Renal cortex interstitium (tissue), 15 donors: ENCODE data around the gene SMIM21. TPM values are rescaled to one million over a fixed set of nuclear protein-coding genes. Genes with fewer than 3 reads are reported as not detected.

Experiments used
- DNase-seq, 11 donors: peaks; one replicate each; pipeline ENCODE4 v3.0.0-alpha.2; 2013; ENCODE audit warnings: low read depth in 9 of 11, low spot score in 4 of 11; ENCODE audit errors: extremely low read depth in 1 of 11
- long read RNA-seq, 16 experiments: transcript quantifications; one replicate each; lab custom pipeline, GENCODE V29; 2026
- polyA plus RNA-seq, 3 donors: library from polyadenylated mRNA; unstranded; fragments of 120-200 nt; gene quantifications; one replicate each; pipeline ENCODE4 v1.2.1, GENCODE V29; 2013; ENCODE audit not compliant: insufficient read length in 3 of 3

The SMIM21 gene
- polyA plus RNA-seq: under 1 TPM in 2 of 3 donors, not detected in 1; 0.09 to 0.26 TPM
- long read RNA-seq, donor 1: 0 reads
- long read RNA-seq, donor 2: 0 reads
- long read RNA-seq, donor 3: 0 reads
- long read RNA-seq, donor 4: 0 reads
- long read RNA-seq, donor 5: 0 reads
- long read RNA-seq, donor 6: 0 reads
- long read RNA-seq, donor 7: 0 reads
- long read RNA-seq, donor 8: 0 reads
- long read RNA-seq, donor 9: 0 reads
- long read RNA-seq, donor 10: 0 reads
- long read RNA-seq, donor 11: 0 reads
- long read RNA-seq, donor 12: 0 reads
- long read RNA-seq, donor 13: 0 reads
- long read RNA-seq, donor 14: 0 reads
- long read RNA-seq, donor 15: 0 reads
- long read RNA-seq, donor 16: 0 reads

DNA sequence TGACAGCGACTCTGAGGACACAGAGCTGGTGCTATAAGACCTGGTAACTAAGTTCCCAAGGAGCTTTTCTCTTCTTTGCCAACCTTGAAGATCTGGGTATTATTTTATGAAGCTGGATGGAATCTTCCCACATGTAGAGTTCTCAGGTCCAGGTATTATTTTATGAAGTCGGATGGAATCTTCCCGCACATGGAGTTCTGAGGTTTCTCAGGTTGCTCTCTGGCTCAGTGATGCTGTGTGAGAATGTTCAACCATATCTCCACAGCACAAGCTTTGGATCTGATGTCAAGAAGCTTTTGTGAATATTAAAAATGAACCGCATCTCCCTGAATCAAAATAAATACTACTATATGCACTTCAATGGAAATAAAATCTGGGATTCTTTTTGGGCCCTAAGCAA is at the start of gene SMIM21:
Gene SMIM21 (minus strand): TSS at position 101 of the 400 bp plus-strand sequence. CDS start 140 bp downstream, outside the sequence.
- DNase-seq: no peak

DNA sequence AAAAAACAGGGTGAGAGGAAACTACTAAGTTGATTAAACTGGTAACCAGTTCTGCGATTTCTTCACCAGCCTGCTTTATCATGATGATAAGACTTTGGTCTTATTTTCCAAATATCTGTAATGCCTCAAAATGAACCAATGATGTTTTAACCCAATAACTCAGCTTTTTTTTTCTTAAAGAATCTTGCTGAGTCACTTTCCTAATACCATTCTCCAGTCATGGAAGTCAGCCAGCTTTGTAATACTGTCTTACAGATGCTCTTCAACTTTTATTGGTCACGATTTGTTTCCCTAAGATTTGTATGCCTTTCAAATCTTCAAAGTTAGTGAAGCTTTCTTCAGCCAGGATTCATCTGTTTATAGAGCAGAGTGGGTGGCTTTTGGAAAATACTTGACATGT is 47.7 kb upstream of the SMIM21 start:
- DNase-seq: no peak

DNA sequence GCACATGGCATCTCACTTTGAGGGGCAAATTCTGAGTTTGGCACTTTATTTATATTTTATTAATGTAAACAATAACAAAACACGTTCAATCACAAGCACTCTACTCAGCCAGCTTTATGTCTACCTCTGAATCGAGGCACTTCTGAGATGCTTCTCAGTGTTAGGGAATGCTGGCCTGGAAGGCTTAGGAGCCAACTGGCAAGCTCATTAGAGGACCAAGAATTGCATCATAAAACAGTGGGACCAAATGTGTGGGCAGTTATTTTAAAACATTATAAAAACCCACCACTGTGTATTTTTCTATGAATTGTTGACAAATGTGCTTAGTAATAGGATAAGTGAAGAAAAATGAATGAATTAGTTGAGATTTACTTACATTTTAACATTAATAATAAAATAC is 46.8 kb upstream of the SMIM21 start:
- DNase-seq: no peak

DNA sequence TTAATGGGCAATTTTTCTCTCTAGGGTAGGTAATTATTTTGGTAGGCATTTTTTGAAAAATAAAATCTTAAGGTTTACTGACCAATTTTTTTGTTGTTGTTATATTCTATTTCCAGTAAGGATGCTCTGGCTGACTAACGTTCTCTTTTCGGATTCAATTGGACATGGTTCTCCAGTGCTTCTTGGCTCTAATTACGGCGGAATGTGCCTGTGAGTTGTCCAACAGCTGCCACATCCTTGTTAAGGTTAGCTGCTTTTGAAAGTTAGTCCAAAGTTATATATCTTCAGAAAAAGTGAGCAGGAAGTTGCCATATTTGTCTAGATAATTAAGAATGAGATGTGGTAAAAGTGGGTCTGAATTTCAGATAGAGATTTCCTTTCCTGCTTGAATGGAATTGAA is 45.8 kb upstream of the SMIM21 start:
- DNase-seq: no peak

DNA sequence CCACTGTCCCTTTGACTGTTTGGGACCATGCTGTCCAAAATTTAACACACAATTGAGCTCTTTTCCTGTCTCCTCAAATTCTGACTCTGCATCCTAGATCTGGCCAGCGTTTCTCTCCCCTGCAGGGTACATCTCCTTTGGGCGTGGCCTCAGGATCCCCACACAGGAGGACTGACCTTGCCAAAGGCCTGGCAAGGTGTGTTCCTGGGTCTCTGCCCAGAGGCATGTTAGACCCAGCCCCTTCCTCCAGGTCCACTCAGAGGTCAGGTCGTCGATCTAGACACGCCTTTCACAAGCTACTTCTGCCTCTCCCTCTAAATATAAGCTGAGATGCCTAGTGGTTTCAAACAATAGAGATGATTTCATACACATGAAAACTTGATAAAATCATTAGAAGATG is 45.4 kb upstream of the SMIM21 start:
- DNase-seq: no peak

DNA sequence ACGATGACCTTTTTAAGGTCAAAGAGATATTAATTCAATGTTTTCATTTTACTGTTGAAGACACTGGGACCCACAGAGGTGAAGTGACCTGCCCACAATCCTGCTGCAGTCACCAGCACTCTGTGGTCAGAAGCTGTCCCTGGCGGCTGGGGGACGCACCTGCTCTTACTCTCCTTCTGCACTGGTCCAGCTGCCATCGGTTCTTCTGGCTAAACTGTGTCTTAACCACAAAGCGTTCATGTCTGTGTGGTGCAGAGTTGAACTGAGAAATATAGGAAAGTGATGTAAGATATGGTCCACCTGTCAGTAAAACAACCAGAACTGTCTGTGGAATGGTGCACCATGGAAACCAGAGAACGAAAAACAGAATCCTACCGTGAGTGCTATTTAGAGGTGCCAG is 44.9 kb upstream of the SMIM21 start:
- no peak for DNase-seq

DNA sequence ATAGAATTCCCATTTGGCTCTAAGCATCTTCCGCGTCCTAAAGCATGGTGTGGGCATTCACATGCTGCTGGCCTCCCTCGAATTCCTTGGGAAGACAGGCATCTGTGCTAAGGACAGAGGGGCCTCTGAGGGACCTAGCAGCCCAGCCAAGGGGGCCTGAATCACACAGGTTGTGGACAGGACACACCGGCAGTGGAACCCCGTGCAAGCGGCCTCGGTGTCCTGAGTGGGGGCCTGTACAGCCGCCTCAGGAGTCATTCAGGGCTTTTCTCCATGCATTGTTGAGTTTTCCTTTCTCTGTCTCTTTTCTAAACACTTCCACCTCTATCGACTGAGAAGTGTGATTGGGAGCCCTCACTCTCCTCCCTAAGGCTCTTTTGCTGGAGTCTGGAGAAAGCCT is 44.3 kb upstream of the SMIM21 start:
- no peak for DNase-seq

DNA sequence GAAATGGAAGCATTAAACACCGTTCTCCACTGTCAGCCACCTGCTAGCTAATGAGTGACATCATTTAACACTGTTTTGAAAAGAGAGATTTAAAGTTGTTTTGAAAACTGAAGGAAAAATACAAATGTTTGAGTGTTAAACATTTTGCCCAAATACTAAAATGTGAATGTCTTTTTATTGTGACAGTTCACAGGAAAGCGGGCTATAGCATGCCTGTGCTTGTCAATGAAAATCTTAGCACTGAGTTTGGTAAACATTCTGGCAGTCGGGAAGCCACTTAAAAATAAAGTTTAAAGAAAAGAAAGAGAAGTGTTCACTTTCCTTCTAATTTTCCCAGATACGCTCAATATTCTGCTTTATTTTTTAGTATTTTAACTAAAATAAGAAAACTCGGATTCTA is 40.3 kb upstream of the SMIM21 start:
- DNase-seq: no peak

DNA sequence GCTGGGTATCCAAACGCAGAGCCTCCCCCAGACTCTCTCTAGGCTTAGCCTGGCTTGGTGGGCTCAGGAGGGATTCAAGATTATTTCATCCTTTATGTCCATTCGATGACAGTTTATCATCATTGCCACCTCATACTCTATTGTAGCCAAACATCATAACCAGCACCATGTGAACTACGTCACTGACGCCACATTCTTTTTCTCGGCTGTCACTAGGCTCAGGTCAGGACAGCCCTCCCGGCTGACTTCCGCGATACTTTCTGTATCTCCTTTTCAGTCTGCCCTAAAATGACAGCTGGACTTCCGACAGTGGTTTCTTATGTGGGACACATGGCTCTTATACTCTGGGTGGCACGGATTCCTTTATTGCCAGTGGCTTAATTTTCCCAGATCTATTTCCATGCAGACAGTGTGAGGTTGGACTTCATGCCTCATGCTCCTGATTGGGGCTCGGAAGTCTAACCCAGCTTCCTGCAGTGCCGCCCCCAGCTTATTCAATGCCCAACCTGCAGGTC is 39.8 kb upstream of the SMIM21 start:
- no peak for DNase-seq

DNA sequence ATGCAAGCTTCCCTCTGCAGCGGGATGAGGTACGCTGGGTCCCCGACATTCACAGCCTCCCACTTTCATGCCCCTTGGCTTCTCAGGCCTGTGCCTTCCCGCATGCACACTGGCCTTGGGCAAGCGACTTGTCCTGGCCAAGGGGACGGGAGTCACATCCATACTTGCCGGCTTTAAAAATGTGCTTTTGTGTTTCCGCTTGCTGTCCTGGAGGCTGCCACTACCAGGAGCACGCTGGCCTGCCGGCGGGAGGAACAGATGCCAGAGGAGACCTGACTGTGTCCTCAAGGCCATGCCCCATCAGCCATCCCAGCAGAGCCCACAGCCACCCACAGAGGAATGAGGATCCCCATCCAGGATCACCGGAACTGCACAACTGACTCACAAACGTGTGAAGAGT is 36.9 kb upstream of the SMIM21 start:
- no peak for DNase-seq

DNA sequence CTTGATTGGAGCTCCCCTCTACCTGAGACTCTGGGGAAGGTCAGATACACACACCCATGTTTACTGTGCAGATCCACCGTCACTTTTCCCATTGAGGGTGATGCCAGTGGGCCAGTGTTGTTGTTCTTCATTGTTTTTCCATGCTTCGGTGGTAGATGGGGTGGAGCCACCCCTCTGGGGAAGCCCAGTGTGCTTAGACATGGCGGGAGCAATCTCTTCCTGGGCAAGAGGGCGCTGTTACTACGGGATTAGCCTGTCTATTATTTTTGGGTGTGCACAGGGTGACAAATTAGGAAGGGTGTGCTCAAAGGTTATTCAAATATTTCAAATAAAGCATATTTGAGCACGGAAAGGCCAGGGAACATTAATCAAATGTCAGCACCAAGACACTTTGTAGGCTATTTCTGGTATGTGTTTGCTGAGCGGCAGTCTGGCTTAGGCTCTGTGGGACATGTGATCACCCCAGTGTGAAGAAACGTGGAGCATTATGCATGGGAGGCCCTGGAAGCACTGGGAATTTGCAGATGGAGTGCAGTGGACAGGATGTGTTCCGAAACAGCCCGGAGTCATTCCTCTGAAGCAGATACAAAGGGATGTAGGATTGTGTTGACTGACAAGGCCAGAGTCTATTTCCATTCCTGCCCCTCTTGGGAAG is 34.8 kb upstream of the SMIM21 start:
- DNase-seq: no peak

DNA sequence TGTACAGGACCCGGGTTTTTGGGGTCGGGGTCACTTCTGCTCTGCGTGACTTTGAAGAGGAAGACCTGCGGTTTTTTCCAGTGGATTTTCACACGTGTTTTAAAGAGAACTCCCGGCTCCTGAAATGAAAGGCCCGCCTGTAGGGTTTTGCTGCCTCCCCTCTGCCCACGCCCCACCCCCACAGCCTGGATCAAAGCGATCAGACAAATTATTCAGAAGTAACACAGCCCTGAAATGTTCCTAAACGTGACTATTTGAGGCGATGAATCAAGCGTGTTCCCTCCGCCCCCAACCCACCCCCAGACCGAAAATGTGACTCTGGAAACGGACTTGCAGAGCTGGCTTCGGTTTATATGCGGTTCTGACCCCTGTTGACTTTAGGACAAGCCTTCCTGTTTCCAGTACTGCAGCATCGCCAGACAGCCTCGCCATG is 28.7 kb upstream of the SMIM21 start:
- no peak for DNase-seq

DNA sequence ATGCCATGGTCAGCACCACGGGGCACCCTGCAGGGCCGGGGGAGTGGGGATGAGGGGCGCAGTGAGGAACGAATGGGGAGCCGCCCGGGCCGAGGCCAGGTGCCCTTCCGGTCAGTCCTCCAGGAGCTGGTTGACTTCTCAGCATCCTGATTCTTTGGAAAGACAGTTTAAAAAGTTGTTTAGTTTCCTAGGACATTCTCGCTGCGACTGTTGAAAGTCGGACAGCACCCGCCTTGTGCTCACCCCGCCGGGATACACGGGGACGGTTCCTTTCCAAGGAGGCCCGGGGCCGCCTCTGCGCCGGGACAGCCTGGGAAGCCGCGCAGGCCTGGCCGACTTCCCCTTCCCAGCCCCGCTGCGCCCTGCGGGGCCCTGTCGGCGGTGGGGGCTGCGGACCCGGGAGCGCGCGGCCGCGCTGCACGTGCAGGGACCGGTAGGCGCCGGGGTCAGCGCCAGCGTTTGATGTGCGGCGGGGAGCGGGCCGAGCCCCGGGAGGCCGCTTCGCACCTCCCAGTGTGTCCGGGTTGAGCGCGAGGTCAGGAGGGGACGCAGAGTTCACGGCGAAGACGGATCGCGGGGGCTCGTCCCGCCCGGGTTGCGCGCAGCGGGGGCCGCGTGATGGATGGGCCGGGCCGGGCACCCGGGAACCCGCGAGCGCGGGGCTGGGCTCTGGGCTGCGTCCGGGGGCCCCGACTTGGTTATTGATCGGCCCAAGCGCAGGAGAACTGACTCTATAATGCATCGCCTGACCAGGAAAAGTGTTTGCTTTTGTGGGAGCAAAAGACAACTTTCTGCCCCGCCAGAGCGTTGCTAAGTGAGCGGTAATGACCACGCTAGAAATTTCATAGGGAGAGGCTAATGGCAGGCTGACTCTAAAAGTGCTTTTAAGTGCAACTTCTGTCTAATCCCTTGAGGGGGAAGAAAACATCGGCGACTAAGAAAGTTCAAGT is 28.0 kb upstream of the SMIM21 start:
- peak in 1 of 11 donors; percentile 32 for DNase-seq

DNA sequence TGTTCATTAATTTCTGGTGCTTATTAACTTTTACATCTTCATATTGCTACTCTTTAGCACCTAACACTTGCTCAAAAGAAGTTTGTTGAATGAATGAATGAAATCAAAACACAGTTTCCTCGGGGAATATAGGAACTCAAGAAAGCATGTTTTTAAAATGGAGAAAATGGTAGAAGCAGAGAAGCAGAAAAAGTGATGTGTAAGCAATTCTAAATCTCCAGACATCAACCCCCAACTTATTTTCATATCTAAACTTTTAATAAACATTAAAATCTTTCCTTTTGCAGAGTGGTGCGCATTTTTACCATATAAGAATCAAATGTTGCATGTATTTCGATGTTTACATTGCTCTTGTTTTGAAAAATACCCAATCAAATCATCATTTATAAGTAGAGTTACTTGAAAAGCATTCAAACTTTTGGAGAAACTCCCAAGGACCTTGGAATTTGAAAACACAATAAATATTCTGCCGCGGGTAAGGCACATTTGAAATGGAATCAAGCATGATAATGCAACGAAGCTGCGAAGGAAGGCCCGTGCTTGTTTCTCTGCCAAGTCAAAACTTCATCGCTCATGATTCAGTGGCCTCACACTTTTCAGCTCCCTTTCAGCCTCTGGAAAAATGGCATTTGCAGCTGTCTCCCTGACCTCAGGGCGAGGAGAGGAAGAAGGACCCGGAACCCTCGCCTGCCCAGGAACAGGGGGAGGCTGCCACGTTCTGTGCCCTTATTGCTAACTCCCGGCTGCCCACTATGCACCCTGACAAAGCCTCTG is 26.7 kb upstream of the SMIM21 start:
- DNase-seq: no peak

DNA sequence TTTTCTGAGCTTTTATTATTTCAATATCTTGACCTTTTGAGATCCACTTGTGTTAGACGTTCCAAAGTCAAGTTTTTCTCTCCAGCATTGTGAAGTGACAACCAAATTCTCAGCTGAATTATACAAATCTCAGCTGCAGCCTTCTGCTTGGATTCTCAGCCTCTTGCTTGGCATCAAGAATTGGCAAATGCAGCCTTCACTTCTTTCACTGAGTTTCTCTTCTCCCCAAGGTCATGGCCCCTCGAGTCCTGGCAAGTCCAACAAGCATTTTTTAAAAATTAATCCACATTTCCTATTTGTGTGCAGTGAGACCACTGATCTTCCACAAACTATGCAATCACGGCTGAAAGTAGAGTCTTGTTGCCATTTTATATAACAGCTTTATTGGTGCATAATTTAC is 23.4 kb upstream of the SMIM21 start:
- DNase-seq: no peak

DNA sequence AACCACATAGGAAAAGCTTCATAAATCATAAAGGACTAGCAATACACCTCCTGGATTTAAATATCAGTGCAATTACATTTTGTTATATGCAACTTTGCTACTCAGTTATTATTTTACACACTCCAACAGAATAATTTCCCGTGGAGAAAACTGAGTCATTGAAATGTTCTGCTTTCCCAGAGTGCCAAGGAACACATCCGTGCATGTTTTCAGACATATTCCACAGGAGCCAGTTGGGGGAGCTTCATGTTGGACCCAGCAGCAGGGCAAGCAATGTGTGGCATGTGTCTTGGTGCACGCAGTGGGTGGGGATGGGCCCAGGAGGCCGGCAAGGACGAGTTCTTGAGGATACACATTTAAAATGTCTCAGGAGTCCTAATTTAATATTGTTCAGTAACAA is 14.4 kb upstream of the SMIM21 start:
- no peak for DNase-seq

DNA sequence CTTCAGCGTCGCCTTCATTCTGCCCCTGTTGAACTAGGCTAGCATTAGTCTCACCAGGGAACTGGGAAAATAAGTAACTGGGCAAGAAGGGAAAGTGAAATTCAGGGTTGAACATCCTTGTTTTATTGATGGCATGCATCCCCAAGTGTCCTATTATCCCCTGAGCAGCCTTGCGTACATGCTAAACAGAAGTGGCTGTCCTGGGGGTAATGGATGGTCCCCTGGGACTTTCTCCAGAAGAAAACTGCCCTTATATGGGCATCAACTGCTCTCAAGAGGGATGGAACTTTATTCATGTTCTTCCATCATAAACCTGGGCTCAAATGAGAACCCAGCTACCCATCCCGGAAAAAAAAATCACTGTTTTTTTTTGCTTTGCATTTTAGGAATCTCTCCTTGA is 11.8 kb upstream of the SMIM21 start:
- no peak for DNase-seq

DNA sequence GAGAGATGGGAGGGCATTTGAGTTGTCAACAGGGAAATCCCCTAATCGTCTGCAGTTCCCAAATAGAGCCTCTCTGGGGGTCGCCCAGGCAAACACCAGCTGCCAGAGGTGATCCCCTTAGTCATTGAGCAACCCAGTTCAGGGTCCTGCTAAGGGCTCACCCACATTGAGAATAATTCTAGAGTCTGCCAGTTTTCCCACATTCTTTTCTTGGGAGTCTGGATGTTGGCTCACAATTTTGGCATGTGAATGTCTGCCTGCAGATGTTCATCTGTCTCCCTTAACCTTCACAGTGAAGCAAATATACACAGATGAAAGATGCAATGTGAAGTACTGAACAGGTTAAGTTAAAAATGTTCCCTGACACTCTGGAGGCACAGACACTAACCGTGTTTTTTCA is 11.4 kb upstream of the SMIM21 start:
- no peak for DNase-seq

DNA sequence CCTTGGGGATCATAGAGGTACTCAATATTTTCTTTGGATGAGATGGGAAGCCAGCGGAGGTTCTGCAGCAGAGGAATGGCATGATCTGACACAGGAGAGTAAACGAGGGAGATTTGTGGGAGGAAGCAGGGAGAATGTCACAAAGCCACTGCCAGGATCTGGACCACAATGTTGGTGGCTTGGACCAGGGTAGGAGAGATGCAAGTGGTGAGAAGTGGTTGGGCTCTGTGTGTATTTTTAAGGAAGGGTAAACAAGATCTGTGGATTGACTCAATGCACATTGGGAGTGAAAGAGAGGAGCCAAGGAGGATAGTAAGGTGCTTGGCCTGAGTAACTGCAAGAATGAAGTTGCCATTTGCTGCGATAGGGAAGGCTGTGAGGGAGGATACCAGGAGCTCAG is 10.5 kb upstream of the SMIM21 start:
- no peak for DNase-seq
